Liver (tissue), 9 donors: ENCODE measurements around the gene GNG2. TPM values are rescaled to one million over a fixed set of nuclear protein-coding genes. Genes with fewer than 3 reads are reported as not detected.

ENCODE experiments used
- DNase-seq: peaks from one replicate; pipeline ENCODE4 v3.0.0-alpha.2; 2017; ENCODE audit warnings: low spot score
- H3K27ac ChIP-seq, 2 donors: one replicate each; pipeline ENCODE4 v1.7.0; 2013; ENCODE audit warnings: inconsistent platforms in 2 of 2, low read length in 2 of 2, control low read depth in 1 of 2, low read depth in 1 of 2, mild to moderate bottlenecking in 1 of 2
- H3K27me3 ChIP-seq, 4 donors: one replicate each; pipeline versions ENCODE4 v1.6.1 to v1.7.0; 2013; ENCODE audit warnings: low read length in 3 of 4, inconsistent platforms in 1 of 4, mild to moderate bottlenecking in 1 of 4, moderate library complexity in 1 of 4; ENCODE audit not compliant: control insufficient read depth in 4 of 4, insufficient read depth in 4 of 4
- H3K36me3 ChIP-seq, 4 donors: one replicate each; pipeline versions ENCODE4 v1.6.1 to v1.7.0; 2013; ENCODE audit warnings: low read length in 3 of 4, mild to moderate bottlenecking in 3 of 4, low read depth in 1 of 4, moderate library complexity in 1 of 4; ENCODE audit not compliant: control insufficient read depth in 4 of 4, insufficient read depth in 3 of 4
- H3K4me1 ChIP-seq, 4 donors: one replicate each; pipeline versions ENCODE4 v1.6.1 to v1.7.0; 2013; ENCODE audit warnings: low read length in 3 of 4, mild to moderate bottlenecking in 3 of 4, moderate library complexity in 1 of 4; ENCODE audit not compliant: control insufficient read depth in 4 of 4, insufficient read depth in 4 of 4
- H3K4me3 ChIP-seq, 3 donors: one replicate each; pipeline versions ENCODE4 v1.6.1 to v1.7.0; 2013; ENCODE audit warnings: low read length in 3 of 3, control low read depth in 1 of 3, low read depth in 1 of 3, mild to moderate bottlenecking in 1 of 3
- H3K9ac ChIP-seq, 2 donors: one replicate each; pipeline ENCODE4 v1.7.0; 2013; ENCODE audit warnings: low read length in 2 of 2, mild to moderate bottlenecking in 2 of 2, moderate library complexity in 2 of 2, control low read depth in 1 of 2, low read depth in 1 of 2
- H3K9me3 ChIP-seq, 4 donors: one replicate each; pipeline versions ENCODE4 v1.6.1 to v1.7.0; 2013; ENCODE audit warnings: low read length in 3 of 4; ENCODE audit not compliant: control insufficient read depth in 4 of 4
- EGR1 ChIP-seq, 2 donors: IDR thresholded peaks; 2 replicates each; pipeline ENCODE4 v1.6.1; 2016 to 2018; ENCODE audit warnings: antibody characterized with exemption in 2 of 2, low read depth in 2 of 2
- FOXA1 ChIP-seq: IDR thresholded peaks from 2 replicates; pipeline ENCODE4 v1.6.1; 2016; ENCODE audit warnings: antibody characterized with exemption
- FOXA2 ChIP-seq: IDR thresholded peaks from 2 replicates; pipeline ENCODE4 v1.6.1; 2016; ENCODE audit warnings: antibody characterized with exemption
- GABPA ChIP-seq, 2 donors: IDR thresholded peaks in 1 of 2; conservative IDR thresholded peaks in 1 of 2; 2 replicates each; pipeline ENCODE4 v1.6.1; 2016; ENCODE audit warnings: antibody characterized with exemption in 2 of 2, mild to moderate bottlenecking in 1 of 2, moderate library complexity in 1 of 2
- HNF4A ChIP-seq, 2 donors: conservative IDR thresholded peaks; 2 replicates each; pipeline ENCODE4 v1.6.1; 2016; ENCODE audit warnings: antibody characterized with exemption in 2 of 2, mild to moderate bottlenecking in 2 of 2
- HNF4G ChIP-seq: IDR thresholded peaks from 2 replicates; pipeline ENCODE4 v1.6.1; 2016; ENCODE audit warnings: antibody characterized with exemption
- JUND ChIP-seq, 2 donors: IDR thresholded peaks; 2 replicates each; pipeline ENCODE4 v1.6.1; 2016; ENCODE audit warnings: antibody characterized with exemption in 2 of 2
- NR2F2 ChIP-seq: IDR thresholded peaks from 2 replicates; pipeline ENCODE4 v1.6.1; 2016; ENCODE audit warnings: antibody characterized with exemption
- RAD21 ChIP-seq, 2 donors: IDR thresholded peaks; 2 replicates each; pipeline ENCODE4 v1.6.1; 2016; ENCODE audit warnings: antibody characterized with exemption in 2 of 2, mild to moderate bottlenecking in 2 of 2
- RXRA ChIP-seq, 2 donors: IDR thresholded peaks; 2 replicates each; pipeline ENCODE4 v1.6.1; 2017 to 2018; ENCODE audit warnings: antibody characterized with exemption in 2 of 2, mild to moderate bottlenecking in 1 of 2
- SP1 ChIP-seq: IDR thresholded peaks from 2 replicates; pipeline ENCODE4 v1.6.1; 2018; ENCODE audit warnings: antibody characterized with exemption, mild to moderate bottlenecking
- TAF1 ChIP-seq: conservative IDR thresholded peaks from 2 replicates; pipeline ENCODE4 v1.6.1; 2016; ENCODE audit warnings: antibody characterized with exemption, mild to moderate bottlenecking
- YY1 ChIP-seq: IDR thresholded peaks from 2 replicates; pipeline ENCODE4 v1.6.1; 2016; ENCODE audit warnings: antibody characterized with exemption, mild to moderate bottlenecking
- WGBS: extraction: QIAGEN DNeasy Blood & Tissue Kit; methylation state at CpG from one replicate; pipeline ENCODE4 v1.1.7; 2013; 5-methylcytosine and 5-hydroxymethylcytosine counted together
- polyA plus RNA-seq, 2 donors: library from polyadenylated mRNA; stranded (reverse) in 1 of 2; unstranded in 1 of 2; fragments of 200-250 nt in 1 of 2; fragments of >200 nt in 1 of 2; fragmentation: Nextera tagmentation in 1 of 2; extraction: Ambion mirVana in 1 of 2; gene quantifications; one replicate each; pipeline versions ENCODE4 v1.2.1 to v1.2.3, GENCODE V29; 2013 to 2015
- total RNA-seq, 2 donors: library from RNA; depleted of rRNA; stranded (reverse); fragments of >200 nt; gene quantifications; one replicate each; pipeline ENCODE4 v1.2.3, GENCODE V29; 2014
- TF ChIP-seq, protein P1 (sequence below): IDR thresholded peaks from 2 replicates; pipeline ENCODE4 v1.6.1; 2016; ENCODE audit warnings: antibody characterized with exemption
- TF ChIP-seq, protein P2 (sequence below): IDR thresholded peaks from 2 replicates; pipeline ENCODE4 v1.6.1; 2016; ENCODE audit warnings: antibody characterized with exemption, mild to moderate bottlenecking
- TF ChIP-seq, protein P3 (sequence below): IDR thresholded peaks from 2 replicates; pipeline ENCODE4 v1.6.1; 2016; ENCODE audit warnings: antibody characterized with exemption
- TF ChIP-seq, protein P4 (sequence below): fragments of 150-350 bp; IDR thresholded peaks from 2 replicates; pipeline ENCODE4 v1.5.1; 2017; ENCODE audit warnings: improper control_type of control experiment, low read depth, low read length; ENCODE audit not compliant: missing input control
- TF ChIP-seq, protein P5 (sequence below): IDR thresholded peaks from 2 replicates; pipeline ENCODE4 v1.6.1; 2016; ENCODE audit warnings: antibody characterized with exemption
- donor health status: healthy.
- donor health status: healthy.
- donor health status: healthy.
- donor health status: healthy.
- donor health status: healthy.

GNG2 gene
- total and polyA plus RNA-seq, 4 donors: 3.5 to 11.2 (median 4.4) TPM

DNA sequence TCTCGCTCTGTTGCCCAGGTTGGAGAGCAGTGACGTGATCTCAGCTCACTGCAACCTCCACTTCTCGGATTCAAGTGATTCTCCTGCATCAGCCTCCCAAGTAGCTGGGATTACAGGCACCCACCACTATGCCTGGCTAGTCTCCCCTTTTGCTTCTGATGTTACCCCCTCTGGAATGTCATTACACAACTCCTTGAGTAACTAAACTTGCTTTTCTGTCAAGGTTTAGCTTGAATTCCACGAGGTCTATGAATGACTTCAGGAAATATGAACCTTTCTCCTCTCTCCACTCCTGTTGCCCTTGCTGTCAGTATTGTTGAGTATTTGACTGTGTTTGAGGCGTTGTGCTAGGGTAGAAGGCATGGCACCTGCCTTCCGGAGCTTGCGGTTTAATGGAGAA is 112.2 kb downstream of the GNG2 start:
- no peak for DNase-seq
- H3K9me3 ChIP-seq: no peaks in the 10 kb centered on the region
- H3K27ac ChIP-seq: no peak overlapping the region
- H3K9ac ChIP-seq: no peak overlapping the region
- no peaks in the 10 kb centered on the region for H3K4me1 ChIP-seq
- WGBS: 89% methylated on average over 7 of the region's 7 CpGs
- TF ChIP-seq GABPA (IDR thresholded peaks at IDR 0.05 in 1 of 2, conservative IDR thresholded peaks at IDR 0.05 in 1 of 2): no peak
- TF ChIP-seq, protein P1, sequence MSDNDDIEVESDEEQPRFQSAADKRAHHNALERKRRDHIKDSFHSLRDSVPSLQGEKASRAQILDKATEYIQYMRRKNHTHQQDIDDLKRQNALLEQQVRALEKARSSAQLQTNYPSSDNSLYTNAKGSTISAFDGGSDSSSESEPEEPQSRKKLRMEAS: no peak
- TF ChIP-seq SP1: no peak
- no peak for TF ChIP-seq NR2F2
- no peak for TF ChIP-seq HNF4G
- TF ChIP-seq FOXA1: no peak
- TF ChIP-seq, protein P2, sequence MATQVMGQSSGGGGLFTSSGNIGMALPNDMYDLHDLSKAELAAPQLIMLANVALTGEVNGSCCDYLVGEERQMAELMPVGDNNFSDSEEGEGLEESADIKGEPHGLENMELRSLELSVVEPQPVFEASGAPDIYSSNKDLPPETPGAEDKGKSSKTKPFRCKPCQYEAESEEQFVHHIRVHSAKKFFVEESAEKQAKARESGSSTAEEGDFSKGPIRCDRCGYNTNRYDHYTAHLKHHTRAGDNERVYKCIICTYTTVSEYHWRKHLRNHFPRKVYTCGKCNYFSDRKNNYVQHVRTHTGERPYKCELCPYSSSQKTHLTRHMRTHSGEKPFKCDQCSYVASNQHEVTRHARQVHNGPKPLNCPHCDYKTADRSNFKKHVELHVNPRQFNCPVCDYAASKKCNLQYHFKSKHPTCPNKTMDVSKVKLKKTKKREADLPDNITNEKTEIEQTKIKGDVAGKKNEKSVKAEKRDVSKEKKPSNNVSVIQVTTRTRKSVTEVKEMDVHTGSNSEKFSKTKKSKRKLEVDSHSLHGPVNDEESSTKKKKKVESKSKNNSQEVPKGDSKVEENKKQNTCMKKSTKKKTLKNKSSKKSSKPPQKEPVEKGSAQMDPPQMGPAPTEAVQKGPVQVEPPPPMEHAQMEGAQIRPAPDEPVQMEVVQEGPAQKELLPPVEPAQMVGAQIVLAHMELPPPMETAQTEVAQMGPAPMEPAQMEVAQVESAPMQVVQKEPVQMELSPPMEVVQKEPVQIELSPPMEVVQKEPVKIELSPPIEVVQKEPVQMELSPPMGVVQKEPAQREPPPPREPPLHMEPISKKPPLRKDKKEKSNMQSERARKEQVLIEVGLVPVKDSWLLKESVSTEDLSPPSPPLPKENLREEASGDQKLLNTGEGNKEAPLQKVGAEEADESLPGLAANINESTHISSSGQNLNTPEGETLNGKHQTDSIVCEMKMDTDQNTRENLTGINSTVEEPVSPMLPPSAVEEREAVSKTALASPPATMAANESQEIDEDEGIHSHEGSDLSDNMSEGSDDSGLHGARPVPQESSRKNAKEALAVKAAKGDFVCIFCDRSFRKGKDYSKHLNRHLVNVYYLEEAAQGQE: no peak
- no peak for TF ChIP-seq TAF1
- no peak for TF ChIP-seq JUND (IDR thresholded peaks at IDR 0.05)
- TF ChIP-seq, protein P3, sequence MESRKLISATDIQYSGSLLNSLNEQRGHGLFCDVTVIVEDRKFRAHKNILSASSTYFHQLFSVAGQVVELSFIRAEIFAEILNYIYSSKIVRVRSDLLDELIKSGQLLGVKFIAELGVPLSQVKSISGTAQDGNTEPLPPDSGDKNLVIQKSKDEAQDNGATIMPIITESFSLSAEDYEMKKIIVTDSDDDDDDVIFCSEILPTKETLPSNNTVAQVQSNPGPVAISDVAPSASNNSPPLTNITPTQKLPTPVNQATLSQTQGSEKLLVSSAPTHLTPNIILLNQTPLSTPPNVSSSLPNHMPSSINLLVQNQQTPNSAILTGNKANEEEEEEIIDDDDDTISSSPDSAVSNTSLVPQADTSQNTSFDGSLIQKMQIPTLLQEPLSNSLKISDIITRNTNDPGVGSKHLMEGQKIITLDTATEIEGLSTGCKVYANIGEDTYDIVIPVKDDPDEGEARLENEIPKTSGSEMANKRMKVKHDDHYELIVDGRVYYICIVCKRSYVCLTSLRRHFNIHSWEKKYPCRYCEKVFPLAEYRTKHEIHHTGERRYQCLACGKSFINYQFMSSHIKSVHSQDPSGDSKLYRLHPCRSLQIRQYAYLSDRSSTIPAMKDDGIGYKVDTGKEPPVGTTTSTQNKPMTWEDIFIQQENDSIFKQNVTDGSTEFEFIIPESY: no peak
- TF ChIP-seq FOXA2: no peak
- TF ChIP-seq HNF4A (conservative IDR thresholded peaks at IDR 0.05): no peak
- TF ChIP-seq, protein P4, sequence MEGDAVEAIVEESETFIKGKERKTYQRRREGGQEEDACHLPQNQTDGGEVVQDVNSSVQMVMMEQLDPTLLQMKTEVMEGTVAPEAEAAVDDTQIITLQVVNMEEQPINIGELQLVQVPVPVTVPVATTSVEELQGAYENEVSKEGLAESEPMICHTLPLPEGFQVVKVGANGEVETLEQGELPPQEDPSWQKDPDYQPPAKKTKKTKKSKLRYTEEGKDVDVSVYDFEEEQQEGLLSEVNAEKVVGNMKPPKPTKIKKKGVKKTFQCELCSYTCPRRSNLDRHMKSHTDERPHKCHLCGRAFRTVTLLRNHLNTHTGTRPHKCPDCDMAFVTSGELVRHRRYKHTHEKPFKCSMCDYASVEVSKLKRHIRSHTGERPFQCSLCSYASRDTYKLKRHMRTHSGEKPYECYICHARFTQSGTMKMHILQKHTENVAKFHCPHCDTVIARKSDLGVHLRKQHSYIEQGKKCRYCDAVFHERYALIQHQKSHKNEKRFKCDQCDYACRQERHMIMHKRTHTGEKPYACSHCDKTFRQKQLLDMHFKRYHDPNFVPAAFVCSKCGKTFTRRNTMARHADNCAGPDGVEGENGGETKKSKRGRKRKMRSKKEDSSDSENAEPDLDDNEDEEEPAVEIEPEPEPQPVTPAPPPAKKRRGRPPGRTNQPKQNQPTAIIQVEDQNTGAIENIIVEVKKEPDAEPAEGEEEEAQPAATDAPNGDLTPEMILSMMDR: no peak
- TF ChIP-seq YY1: no peak
- TF ChIP-seq, protein P5, sequence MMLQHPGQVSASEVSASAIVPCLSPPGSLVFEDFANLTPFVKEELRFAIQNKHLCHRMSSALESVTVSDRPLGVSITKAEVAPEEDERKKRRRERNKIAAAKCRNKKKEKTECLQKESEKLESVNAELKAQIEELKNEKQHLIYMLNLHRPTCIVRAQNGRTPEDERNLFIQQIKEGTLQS: no peak
- TF ChIP-seq EGR1 (IDR thresholded peaks at IDR 0.05; ENCODE audit: low read depth in 2 of 2): no peak
- no peak for TF ChIP-seq RXRA (IDR thresholded peaks at IDR 0.05)
- TF ChIP-seq RAD21 (IDR thresholded peaks at IDR 0.05): no peak
- no peaks in the 10 kb centered on the region for H3K36me3 ChIP-seq
- H3K4me3 ChIP-seq: no peak overlapping the region
- H3K27me3 ChIP-seq: no peaks in the 10 kb centered on the region
